OCI-LY7 (cell line): ENCODE data around the gene ALPK3.

ENCODE experiments used
- CTCF ChIP-seq: fragments of 200-600 bp; sonication (generic); conservative IDR thresholded peaks from 2 replicates; pipeline ENCODE4 v1.5.1; 2014; ENCODE audit warnings: mild to moderate bottlenecking, antibody characterized with exemption, low read length, moderate library complexity, mixed read lengths
- EZH2phosphoT487 ChIP-seq: fragments of 200-600 bp; sonication (generic); IDR thresholded peaks from 2 replicates; pipeline ENCODE4 v1.6.1; 2018; ENCODE audit warnings: low read depth, borderline replicate concordance, mild to moderate bottlenecking, mixed run types, antibody characterized with exemption, low read length, moderate library complexity, mixed read lengths

GRCh38 chr15:84899750-84900149 is 82.6 kb downstream of the ALPK3 start:
- TF ChIP-seq CTCF (no peak), EZH2phosphoT487 (no peak)
